Measurements from ENCODE around the gene CLBA1. TPM values are rescaled to one million over a fixed set of nuclear protein-coding genes. Genes with fewer than 3 reads are reported as not detected.

CLBA1 gene
- polyA plus RNA-seq, 3 donors from 2014 or later: 0.37 to 0.57 TPM; not detected in 1

DNA sequence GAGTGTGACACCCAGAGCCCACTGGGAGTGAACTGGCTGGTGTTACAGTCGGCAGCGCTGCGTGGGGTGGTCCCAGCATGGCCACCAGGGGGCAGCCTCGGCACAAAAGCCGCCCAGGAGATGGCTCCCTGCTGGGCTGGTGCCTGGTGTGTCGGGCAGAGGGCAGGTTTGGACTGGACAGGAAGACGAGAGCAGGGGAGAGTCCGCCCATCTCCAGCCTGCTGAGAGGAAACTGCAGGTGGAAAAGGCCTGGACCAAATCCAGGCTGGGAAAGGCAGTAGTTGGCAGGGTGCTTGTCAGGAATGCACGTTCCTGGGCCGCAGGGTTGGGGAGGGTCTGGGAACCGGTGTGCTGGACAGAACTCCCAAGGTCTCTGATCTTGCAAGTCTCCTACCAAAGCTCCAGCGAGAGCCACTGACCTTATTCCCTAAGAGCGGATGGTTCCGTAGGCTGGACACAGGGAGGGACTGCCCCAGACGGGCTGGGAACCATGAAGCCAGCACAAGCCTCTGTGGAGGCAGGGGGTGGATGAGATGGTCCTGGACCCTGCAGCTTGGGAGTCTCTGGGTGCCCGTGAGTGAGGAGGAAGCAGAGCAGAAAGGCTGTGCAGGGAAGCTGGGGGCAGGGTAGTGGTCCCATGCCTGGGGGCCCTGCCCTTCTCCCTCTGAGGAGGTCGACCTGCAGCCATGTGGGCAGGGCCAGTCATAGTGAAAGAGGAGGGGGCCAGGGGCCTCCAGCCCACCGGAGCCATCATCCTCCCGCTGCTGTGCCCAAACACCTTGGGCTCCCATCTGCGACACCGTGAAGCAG, 9.2 kb upstream of the CLBA1 start:
- peak overlapping the region; percentile 26 to 74 (median 64) for H3K4me3 Mint-ChIP-seq

DNA sequence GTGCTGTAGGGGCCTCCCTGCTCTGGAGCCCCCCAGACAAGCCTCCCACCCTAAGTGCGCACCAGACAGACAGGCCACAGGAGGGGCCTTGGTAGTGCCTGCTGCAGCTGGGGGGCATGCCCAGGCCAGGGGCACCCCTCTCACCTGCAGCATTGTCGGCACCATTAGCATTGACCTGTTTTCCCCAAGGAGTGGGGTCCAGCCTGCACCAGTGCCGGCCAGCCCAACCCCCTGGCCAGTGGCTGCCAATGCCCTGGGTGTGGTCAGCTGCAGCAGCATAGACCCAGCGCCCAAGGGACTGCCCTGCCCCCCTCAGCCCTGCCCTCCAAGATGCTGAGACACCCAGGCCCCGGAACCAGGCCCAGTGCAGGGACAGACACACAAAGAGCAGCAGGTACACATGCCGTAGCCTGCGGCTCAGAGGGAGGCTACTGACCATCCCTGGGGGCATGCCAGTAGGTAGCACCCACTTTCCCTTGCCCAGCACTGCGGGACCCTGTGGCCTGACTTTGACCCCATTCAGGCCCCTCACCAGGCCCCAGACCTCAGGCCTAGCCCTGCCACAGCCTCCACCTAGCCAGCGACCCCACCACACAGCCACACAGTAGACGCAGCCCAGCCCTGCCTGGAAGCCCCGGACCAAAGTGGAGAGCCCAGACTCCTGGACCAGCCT, 8.4 kb upstream of the CLBA1 start:
- Mint-ChIP-seq H3K36me3 (no peaks in the 10 kb centered on the region), H3K9me3 (peaks cover 0 to 2% (median 0%) of the 10 kb centered on the region in 6 donors), H3K4me3 (peak overlapping the region in 4 of 5 donors; percentile 33 to 61 (median 44)), H3K27ac (no peak overlapping the region), H3K27me3 (ENCODE audit: low read depth in 3 of 3) (peaks cover 5 to 8% (median 7%) of the 10 kb centered on the region in 3 donors), H3K4me1 (peaks cover 10 to 12% of the 10 kb centered on the region in 2 donors)
- DNase-seq: no peak

More for the DNA sequence above, 9.2 kb upstream of the CLBA1 start:
- H3K27me3 Mint-ChIP-seq (ENCODE audit: low read depth in 3 of 3): peaks cover 5 to 8% (median 7%) of the 10 kb centered on the region in 3 donors
- H3K4me1 Mint-ChIP-seq: peaks cover 10 to 12% of the 10 kb centered on the region in 2 donors
- DNase-seq: peak; percentile 80 to 86 (median 83)
- H3K27ac Mint-ChIP-seq: peak overlapping the region in 3 of 6 donors; percentile 6 to 53 (median 47)
- peaks cover 0 to 2% (median 0%) of the 10 kb centered on the region in 6 donors for H3K9me3 Mint-ChIP-seq
- no peaks in the 10 kb centered on the region for H3K36me3 Mint-ChIP-seq

DNA sequence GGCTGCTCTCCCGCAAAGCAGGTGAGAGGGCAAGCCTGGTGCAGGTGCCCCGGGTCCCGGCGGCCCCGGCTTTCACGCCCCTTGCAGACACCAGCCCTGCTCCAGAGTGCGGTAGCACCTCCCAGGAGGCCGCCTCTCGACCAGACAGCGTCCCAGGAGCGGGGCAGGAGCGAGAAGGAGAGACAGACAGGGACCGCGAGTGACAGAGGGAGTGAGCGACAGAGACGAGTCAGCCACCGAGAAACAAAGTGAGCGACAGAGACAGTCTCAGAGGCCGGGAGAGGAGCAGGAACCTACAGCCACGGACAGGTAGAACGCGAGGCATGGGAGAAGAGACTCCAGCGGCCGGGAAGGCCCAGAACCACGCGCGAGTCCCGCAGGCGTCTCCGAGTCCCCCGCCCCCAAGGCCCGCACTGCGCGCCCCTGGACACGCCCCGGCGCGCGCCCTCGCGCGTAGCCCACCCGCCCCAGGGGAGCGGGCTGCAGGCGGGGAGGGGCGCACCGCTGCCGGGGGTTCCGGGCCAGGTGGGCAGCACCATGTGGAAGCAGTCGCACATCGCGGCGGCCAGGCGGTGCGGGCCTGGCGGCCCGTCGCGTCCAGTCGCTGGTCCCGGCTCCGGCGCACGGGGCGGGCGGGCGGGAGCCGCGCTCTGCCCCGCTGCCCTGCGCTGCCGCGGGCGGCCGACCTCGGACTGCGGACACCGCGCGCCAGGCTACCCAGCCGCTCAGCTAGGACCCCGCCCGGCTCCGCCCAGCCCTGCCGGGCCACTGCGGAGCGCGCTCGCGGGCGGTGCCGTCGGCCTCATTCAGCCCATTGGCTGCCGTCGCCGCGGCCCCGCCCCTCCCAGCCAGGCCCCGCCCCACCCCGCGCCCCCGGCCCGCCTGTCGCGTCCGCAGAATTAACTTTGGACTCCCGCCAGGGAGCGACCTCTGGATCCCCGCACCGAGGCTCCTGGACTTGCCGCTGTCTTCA, 7.6 kb upstream of the CLBA1 start, which contains the start of gene AHNAK2:
Gene AHNAK2 (minus strand): TSS at position 694 of the 973 bp plus-strand sequence. CDS start 137 bp downstream, at position 557.
- Mint-ChIP-seq H3K36me3 (no peaks in the 10 kb centered on the region), H3K4me1 (peaks cover 10 to 12% of the 10 kb centered on the region in 2 donors), H3K27ac (peak within 1 kb of the TSS in 1 of 6 donors; percentile 20), H3K27me3 (ENCODE audit: low read depth in 3 of 3) (peaks cover 5 to 8% (median 7%) of the 10 kb centered on the region in 3 donors), H3K4me3 (peak within 1 kb of the TSS; percentile 62 to 84 (median 77)), H3K9me3 (peaks cover 0 to 2% (median 0%) of the 10 kb centered on the region in 6 donors)
- DNase-seq: peak; percentile 35 to 44 (median 43)

DNA sequence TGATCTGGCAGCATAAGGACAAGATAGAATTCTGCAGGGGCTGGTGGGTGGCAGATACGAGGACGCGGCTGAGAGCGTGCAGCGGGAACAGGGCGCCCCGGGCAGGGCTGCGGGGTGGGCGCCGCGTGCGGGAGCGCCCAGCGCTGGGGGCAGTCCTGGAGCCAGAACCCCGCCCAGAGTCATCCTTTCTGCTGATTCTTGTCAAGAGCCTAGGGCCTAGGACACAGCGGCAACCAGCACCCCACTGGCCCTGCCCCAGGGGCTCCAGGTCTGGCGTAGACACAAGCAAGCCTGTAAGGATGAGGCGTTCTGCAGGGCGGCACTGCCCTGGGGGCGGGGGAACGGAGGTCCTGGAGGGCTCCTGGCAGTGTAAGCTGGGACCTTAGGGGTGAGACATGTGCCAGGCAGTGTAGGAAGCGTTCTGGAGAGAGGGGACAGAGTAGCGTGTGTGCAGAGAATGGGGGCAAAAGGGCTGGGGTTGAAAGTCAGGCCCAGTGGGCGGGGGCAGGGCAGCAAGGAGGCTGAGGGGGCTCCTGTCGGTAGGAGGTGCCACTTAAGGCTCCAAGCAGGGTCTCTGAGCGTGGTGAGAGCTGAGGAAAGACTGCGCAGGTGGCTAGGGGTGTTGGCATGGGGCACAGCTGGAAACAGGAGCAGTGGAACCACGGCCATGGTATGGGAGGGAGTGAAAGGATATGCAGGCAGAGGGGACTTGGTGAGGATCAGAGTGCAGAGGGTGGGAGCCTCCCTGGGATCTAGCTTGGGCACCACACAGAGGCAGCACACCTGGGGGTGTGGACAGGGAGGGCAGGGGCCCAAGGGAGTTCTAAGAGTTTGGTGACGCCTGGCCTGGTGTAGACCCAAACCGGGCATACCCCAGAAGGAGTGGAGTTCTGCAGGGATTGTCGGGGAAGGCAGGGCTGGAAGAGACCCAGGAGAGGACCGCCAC, 6.6 kb upstream of the CLBA1 start:
- H3K9me3 Mint-ChIP-seq: peaks cover 0 to 2% (median 0%) of the 10 kb centered on the region in 6 donors
- peak overlapping the region in 4 of 5 donors; percentile 49 to 71 (median 58) for H3K4me3 Mint-ChIP-seq
- H3K27me3 Mint-ChIP-seq (ENCODE audit: low read depth in 3 of 3): peaks cover 5 to 8% (median 7%) of the 10 kb centered on the region in 3 donors
- H3K27ac Mint-ChIP-seq: peak overlapping the region in 2 of 6 donors; percentile 9 to 20
- H3K36me3 Mint-ChIP-seq: peaks cover 0 to 3% (median 0%) of the 10 kb centered on the region in 3 donors
- DNase-seq: no peak
- peaks cover 10 to 12% of the 10 kb centered on the region in 2 donors for H3K4me1 Mint-ChIP-seq

DNA sequence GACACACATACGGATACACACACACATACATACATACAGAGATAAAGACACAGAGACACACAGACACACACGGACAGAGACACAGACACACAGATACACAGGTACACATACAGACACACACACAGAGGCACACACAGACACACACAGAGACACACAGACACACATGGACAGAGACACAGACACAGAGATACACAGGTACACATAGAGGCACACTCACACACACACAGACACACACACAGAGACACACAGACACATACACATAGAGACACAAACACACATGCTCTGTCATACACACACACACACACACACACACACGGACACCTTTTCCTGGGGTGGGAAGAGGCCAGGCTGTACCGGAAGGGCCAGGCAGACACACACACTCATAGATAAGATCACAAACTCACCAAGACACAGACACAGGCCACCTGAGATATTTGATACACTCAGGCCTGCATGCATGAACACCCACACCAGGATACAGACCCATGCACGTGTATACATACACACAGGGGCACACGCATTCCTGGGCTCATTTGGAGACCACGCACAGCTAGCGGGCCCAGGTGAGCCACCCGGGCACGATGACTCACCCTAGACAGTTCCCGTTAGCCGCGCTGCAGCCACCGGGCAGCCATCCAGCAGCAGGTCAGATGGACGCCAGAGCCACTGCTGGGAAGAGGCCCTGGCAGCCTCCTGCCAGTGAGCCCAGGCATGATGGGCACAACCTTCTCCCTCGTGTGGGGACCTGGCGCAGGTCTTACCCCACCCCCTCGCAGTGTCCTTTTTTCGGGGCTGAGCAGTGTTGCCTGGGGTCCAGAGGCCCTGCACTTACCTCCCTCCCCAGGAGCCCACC, 5.6 kb upstream of the CLBA1 start:
- Mint-ChIP-seq H3K9me3 (peaks cover 0 to 2% (median 0%) of the 10 kb centered on the region in 6 donors), H3K4me3 (peak overlapping the region in 4 of 5 donors; percentile 0 to 71 (median 6)), H3K4me1 (peaks cover 12 to 13% of the 10 kb centered on the region in 2 donors), H3K27me3 (ENCODE audit: low read depth in 3 of 3) (peaks cover 5 to 11% (median 7%) of the 10 kb centered on the region in 3 donors), H3K27ac (peak overlapping the region in 1 of 6 donors; percentile 9), H3K36me3 (peaks cover 0 to 3% (median 0%) of the 10 kb centered on the region in 3 donors)
- no peak for DNase-seq

DNA sequence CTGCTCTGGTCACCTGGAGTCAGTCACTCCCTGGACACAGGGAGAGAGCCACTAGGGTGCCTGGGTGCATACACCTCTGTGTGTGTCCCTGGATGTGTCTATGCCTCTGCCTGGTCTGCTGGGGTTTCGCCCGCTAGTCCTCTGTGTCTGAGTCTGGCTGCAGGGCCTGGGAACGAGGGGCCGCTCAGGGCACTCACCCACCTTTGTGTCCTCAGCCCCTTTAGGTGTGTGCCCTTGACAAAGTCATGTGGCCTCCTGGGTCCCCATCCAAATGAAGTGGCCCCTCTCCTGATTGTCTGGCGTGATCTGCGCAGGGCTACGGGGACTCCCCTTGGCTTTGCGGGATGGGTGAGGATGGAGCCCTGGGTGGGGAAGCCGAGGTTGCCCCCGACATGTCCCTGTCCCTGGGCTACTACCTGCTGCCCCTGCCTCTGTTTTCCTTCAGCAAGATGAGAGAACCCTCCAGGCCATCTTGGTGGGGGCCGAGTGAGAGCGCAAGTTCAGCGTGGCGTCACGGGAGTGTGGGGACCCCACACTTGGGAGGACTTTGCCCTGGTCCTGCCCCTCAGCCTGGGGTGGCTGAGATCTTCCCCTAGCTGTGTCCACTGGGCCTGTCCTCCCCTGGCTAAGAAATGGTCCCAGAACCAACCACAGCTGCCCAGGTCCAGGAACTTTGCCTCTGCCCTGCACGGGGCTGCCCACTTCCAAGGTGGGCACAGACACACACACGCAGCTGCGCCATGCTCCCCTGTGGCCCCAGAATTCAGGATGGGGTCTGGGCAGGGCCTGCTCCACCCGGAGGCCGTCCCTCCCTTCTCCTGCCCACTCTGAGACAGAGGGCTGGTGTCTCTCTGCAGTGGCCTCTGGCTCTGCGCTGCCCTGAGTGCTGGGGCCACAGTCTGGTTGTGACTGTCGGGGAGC, 4.7 kb upstream of the CLBA1 start:
- H3K4me1 Mint-ChIP-seq: peaks cover 11 to 12% of the 10 kb centered on the region in 2 donors
- H3K36me3 Mint-ChIP-seq: peaks cover 0 to 3% (median 0%) of the 10 kb centered on the region in 3 donors
- H3K4me3 Mint-ChIP-seq: no peak overlapping the region
- H3K27ac Mint-ChIP-seq: no peak overlapping the region
- peaks cover 0 to 2% (median 0%) of the 10 kb centered on the region in 6 donors for H3K9me3 Mint-ChIP-seq
- peaks cover 6 to 11% (median 7%) of the 10 kb centered on the region in 3 donors for H3K27me3 Mint-ChIP-seq (ENCODE audit: low read depth in 3 of 3)
- no peak for DNase-seq

DNA sequence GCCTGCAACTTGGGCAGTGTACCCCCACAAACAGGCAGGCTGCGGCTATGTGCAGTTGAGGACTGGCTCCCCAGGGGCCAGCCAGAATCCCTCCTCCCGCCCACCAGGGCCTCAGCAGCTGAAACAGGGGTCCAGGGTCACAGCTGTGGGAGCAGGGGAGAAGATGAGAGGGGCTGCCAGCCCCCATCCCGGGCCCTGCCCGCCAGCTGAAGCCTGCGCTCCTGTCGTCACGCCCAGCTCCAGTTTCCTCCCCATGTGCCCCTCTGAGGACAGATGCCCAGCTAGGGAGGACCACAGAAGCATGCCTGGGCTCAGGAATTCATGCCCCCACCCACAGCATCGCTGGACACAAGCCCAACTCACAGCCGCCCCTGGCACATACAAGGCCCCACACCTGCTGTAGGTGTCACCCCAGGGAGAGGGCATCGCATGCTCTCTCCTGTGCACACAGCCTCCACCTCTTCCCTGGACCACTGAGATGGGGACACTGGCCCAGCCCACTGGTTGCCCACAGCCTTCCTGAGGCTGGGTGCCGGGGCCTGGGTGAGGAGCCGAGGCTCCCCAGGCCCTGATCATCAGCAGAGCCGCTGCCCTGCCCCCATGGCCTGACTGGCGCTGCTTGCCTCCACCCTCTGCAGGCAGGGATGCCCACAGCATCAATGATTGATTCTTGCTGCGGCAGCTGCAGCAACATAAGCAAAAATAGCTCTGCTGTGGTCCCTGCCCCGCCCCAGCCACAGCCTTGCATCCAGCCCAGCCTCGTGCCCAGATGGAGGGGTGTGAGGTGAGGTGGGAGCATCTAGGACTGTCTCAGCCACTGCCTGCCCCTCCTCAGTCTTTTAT, 3.7 kb upstream of the CLBA1 start:
- peaks cover 3 to 11% (median 4%) of the 10 kb centered on the region in 3 donors for H3K27me3 Mint-ChIP-seq (ENCODE audit: low read depth in 3 of 3)
- H3K36me3 Mint-ChIP-seq: peaks cover 0 to 3% (median 0%) of the 10 kb centered on the region in 3 donors
- H3K4me1 Mint-ChIP-seq: peaks cover 6 to 13% of the 10 kb centered on the region in 2 donors
- no peaks in the 10 kb centered on the region for H3K9me3 Mint-ChIP-seq
- no peak overlapping the region for H3K27ac Mint-ChIP-seq
- no peak for DNase-seq
- no peak overlapping the region for H3K4me3 Mint-ChIP-seq

DNA sequence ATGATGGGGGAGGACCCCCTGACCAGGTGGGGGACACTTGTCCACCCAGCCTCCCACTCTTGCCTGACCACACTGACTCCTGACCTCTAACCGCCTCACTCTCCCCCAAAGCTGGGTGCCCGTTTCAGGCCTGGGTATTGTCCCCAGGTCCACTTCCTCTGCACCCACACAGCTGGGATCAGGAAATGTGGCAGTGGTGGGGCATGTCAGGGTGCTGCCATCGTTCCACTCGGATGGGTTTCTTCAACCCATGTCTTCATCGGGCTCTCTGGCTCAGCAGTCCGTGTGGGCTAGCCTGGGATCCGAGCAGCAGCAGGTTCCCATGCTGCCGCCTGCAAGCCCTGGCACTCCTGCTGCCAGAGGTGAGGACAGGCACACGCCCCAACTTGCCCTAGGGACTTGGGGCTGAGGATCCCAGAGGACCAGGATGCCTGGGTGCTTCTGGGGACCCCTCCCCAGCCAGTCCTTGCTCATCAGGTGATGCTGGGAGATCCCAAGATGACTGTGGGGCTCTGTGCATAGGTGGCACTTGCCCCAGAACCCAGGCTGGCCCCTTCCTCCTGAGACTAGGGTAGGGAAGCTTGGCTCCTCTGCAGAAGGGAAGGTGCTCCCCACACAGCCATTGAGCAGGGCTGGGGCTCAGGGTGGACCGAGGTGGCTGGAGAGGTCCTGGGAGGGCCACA, 2.9 kb upstream of the CLBA1 start:
- H3K9me3 Mint-ChIP-seq: no peaks in the 10 kb centered on the region
- peaks cover 3 to 11% (median 6%) of the 10 kb centered on the region in 3 donors for H3K27me3 Mint-ChIP-seq (ENCODE audit: low read depth in 3 of 3)
- peaks cover 0 to 3% (median 0%) of the 10 kb centered on the region in 3 donors for H3K36me3 Mint-ChIP-seq
- peaks cover 7 to 8% of the 10 kb centered on the region in 2 donors for H3K4me1 Mint-ChIP-seq
- no peak overlapping the region for H3K27ac Mint-ChIP-seq
- H3K4me3 Mint-ChIP-seq: no peak overlapping the region
- DNase-seq: no peak

DNA sequence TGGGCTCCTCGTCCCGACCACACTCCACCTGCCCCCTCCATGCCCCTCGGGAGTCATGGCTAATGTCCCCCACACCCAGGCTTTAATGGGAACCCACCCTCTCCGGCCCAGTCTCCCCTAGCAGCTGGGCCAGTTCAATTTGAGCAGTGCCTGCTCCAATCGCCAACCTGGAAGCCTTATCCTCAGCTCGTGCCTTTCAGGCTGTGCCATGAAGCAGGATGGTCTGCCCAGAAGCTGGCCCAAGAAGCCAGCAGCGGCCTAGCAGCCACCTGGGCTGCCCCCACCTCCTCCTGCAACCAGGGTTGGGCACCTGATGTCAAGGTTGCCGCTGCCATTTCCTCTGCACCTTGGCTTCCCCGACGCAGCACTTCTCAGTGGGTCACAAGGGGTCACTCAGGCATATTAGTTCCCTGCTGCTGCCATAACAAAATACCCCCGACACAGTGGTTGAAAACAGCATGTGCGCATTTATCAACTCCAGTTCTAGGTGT, 2.3 kb upstream of the CLBA1 start:
- Mint-ChIP-seq H3K4me3 (no peak overlapping the region), H3K27ac (peak overlapping the region in 3 of 6 donors; percentile 15 to 87 (median 71)), H3K4me1 (peaks cover 5 to 7% of the 10 kb centered on the region in 2 donors), H3K9me3 (no peaks in the 10 kb centered on the region), H3K36me3 (peaks cover 0 to 3% (median 0%) of the 10 kb centered on the region in 3 donors), H3K27me3 (ENCODE audit: low read depth in 3 of 3) (peaks cover 1 to 11% (median 5%) of the 10 kb centered on the region in 3 donors)
- no peak for DNase-seq
